ENCODE measurements around the gene SRRM4.

SRRM4 gene

DNA sequence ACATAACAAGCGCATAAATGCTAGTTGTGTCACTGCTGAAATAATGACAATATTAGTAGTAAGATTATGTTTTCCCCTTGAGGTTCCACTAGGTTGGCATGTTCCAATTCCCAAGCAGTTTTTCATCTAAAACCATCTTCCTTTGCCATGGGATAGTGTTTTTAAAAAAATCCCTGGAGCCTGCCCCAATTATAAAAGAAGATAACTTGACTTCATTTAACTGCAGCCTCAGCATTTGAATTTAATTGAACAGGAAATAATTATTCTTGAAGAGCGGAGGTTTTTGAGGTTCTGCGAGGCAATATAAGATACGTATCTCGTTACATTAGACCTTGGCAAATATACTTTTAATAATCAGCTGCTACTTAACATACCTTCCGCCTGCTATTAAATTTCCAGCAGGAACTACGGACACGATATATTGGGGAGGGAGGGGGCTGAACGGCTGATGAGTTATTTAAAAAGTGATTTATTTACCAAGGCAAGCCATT lies 132.2 kb downstream of the SRRM4 start:
- H3K9me3 ChIP-seq (ENCODE audit: control insufficient read depth, insufficient read depth, low read length) = no peaks in the 10 kb centered on the region
- H3K36me3 ChIP-seq (ENCODE audit: control insufficient read depth, low read length) = no peaks in the 10 kb centered on the region
- H3K27ac ChIP-seq (ENCODE audit: low read depth, low read length) = no peak overlapping the region
- H3K4me1 ChIP-seq (ENCODE audit: control insufficient read depth, low read length) = no peaks in the 10 kb centered on the region
- no peaks in the 10 kb centered on the region for H3K79me2 ChIP-seq (ENCODE audit: control insufficient read depth, low read length)
- no peak overlapping the region for H3K4me3 ChIP-seq (ENCODE audit: low read length)
- no peaks in the 10 kb centered on the region for H3F3A ChIP-seq (ENCODE audit: control insufficient read depth, insufficient read depth)
- no peaks in the 10 kb centered on the region for H4K20me1 ChIP-seq (ENCODE audit: control insufficient read depth, insufficient read depth, low read depth, low read length)
- H3K4me2 ChIP-seq (ENCODE audit: low read length) = no peak overlapping the region
- no peaks in the 10 kb centered on the region for H3K9me2 ChIP-seq (replicated peaks; ENCODE audit: control insufficient read depth, low read length)
- H3K27me3 ChIP-seq (ENCODE audit: control insufficient read depth, low read length) = 0 out of 2 replicates have a peak, but pooled peaks cover under 1% of the 10 kb centered on the region
- no peak for TF ChIP-seq EZH2phosphoT487 (IDR thresholded peaks at IDR 0.05; ENCODE audit: borderline replicate concordance, low read length)
- TF ChIP-seq, protein P1, sequence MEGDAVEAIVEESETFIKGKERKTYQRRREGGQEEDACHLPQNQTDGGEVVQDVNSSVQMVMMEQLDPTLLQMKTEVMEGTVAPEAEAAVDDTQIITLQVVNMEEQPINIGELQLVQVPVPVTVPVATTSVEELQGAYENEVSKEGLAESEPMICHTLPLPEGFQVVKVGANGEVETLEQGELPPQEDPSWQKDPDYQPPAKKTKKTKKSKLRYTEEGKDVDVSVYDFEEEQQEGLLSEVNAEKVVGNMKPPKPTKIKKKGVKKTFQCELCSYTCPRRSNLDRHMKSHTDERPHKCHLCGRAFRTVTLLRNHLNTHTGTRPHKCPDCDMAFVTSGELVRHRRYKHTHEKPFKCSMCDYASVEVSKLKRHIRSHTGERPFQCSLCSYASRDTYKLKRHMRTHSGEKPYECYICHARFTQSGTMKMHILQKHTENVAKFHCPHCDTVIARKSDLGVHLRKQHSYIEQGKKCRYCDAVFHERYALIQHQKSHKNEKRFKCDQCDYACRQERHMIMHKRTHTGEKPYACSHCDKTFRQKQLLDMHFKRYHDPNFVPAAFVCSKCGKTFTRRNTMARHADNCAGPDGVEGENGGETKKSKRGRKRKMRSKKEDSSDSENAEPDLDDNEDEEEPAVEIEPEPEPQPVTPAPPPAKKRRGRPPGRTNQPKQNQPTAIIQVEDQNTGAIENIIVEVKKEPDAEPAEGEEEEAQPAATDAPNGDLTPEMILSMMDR (IDR thresholded peaks at IDR 0.05; ENCODE audit: low read depth, low read length, poor library complexity, severe bottlenecking) = no peak

DNA sequence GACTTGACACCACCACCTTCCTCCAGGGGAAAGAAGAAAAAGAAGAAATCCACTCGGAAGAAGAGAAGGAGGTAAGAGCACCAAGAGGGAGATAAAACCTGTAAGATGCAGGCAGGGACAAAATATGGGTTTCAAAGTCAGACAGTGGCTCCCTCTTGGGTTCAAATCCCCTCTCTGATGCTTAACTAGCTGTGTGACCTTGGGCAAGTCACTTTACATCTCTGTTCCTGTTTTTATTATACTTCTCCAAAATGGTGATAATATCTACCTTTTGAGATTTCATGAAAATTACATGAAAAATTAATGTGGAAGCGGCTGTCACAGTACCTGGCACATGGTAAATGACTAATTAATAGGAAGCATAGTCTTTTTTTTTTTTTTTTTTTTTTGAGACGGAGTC lies 133.0 kb downstream of the SRRM4 start:
- Histone ChIP-seq H4K20me1 (ENCODE audit: control insufficient read depth, insufficient read depth, low read depth, low read length) (no peaks in the 10 kb centered on the region), H3K9me2 (replicated peaks; ENCODE audit: control insufficient read depth, low read length) (no peaks in the 10 kb centered on the region), H3K4me1 (ENCODE audit: control insufficient read depth, low read length) (no peaks in the 10 kb centered on the region), H3K27me3 (ENCODE audit: control insufficient read depth, low read length) (0 out of 2 replicates have a peak, but pooled peaks cover 2% of the 10 kb centered on the region), H3K4me3 (ENCODE audit: low read length) (no peak overlapping the region), H3K9me3 (ENCODE audit: control insufficient read depth, insufficient read depth, low read length) (no peaks in the 10 kb centered on the region), H3K79me2 (ENCODE audit: control insufficient read depth, low read length) (no peaks in the 10 kb centered on the region), H3K27ac (ENCODE audit: low read depth, low read length) (no peak overlapping the region), H3K4me2 (ENCODE audit: low read length) (no peak overlapping the region), H3K36me3 (ENCODE audit: control insufficient read depth, low read length) (no peaks in the 10 kb centered on the region), H3F3A (ENCODE audit: control insufficient read depth, insufficient read depth) (no peaks in the 10 kb centered on the region)
- TF ChIP-seq EZH2phosphoT487 (IDR thresholded peaks at IDR 0.05; ENCODE audit: borderline replicate concordance, low read length) = no peak
- TF ChIP-seq, protein P1 (IDR thresholded peaks at IDR 0.05; ENCODE audit: low read depth, low read length, poor library complexity, severe bottlenecking) = no peak

DNA sequence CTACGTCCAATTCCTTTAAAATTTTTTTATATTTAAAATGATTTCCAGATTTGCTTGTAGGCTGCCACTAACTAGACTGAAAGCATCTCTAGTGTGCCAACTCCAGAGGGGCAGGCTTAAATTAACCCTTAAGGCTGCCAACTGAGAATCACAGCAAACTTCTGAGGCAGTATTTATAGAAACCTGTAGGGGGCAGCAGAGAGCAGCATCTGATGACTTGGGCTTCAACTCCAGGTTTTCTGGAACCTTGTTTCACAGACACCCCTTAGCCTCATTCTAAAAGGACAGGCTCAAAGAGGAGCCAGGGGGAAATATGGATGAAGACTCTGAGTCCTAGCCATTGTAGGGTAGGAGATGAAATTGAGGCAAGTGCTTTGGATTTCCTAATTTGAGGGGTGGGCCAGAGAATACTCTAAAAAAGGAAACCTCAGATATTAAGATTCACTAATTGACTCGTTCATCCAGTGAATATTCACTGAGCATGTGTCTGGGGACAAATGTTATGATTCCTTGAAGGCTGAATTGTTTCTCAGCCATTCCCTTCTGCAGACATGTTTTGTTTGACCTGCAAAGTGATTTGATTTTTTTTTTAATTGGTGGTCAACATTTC lies 134.1 kb downstream of the SRRM4 start:
- Histone ChIP-seq H3K27me3 (ENCODE audit: control insufficient read depth, low read length) (0 out of 2 replicates have a peak, but pooled peaks cover 2% of the 10 kb centered on the region), H3K9me3 (ENCODE audit: control insufficient read depth, insufficient read depth, low read length) (no peaks in the 10 kb centered on the region), H3K27ac (ENCODE audit: low read depth, low read length) (no peak overlapping the region), H3K4me3 (ENCODE audit: low read length) (no peak overlapping the region), H3K9me2 (replicated peaks; ENCODE audit: control insufficient read depth, low read length) (no peaks in the 10 kb centered on the region), H3K4me1 (ENCODE audit: control insufficient read depth, low read length) (no peaks in the 10 kb centered on the region), H3K79me2 (ENCODE audit: control insufficient read depth, low read length) (no peaks in the 10 kb centered on the region), H3K4me2 (ENCODE audit: low read length) (no peak overlapping the region), H3K36me3 (ENCODE audit: control insufficient read depth, low read length) (no peaks in the 10 kb centered on the region), H4K20me1 (ENCODE audit: control insufficient read depth, insufficient read depth, low read depth, low read length) (no peaks in the 10 kb centered on the region), H3F3A (ENCODE audit: control insufficient read depth, insufficient read depth) (no peaks in the 10 kb centered on the region)
- TF ChIP-seq, protein P1 (IDR thresholded peaks at IDR 0.05; ENCODE audit: low read depth, low read length, poor library complexity, severe bottlenecking) = peak; percentile 82
- TF ChIP-seq EZH2phosphoT487 (IDR thresholded peaks at IDR 0.05; ENCODE audit: borderline replicate concordance, low read length) = no peak

Measured in DOHH2 (cell line).